Fibroblast of lung (primary cell): ENCODE results near the gene DDX31. TPM values are rescaled to one million over a fixed set of nuclear protein-coding genes. Genes with fewer than 3 reads are reported as not detected.

Source experiments
- DNase-seq, 2 donors: peaks; one replicate each; pipeline versions ENCODE4 v3.0.0 to v3.0.0-alpha.2; 2010; ENCODE audit warnings: low read depth in 2 of 2
- H2AFZ ChIP-seq: 2 replicates; pipeline ENCODE4 v1.5.1; 2012; ENCODE audit warnings: low read length, control low read depth, inconsistent platforms
- H3K27ac ChIP-seq: 2 replicates; pipeline ENCODE4 v1.5.1; 2011; ENCODE audit warnings: low read length, control low read depth; ENCODE audit not compliant: insufficient read depth
- H3K27me3 ChIP-seq: 2 replicates; pipeline ENCODE4 v1.5.1; 2011; ENCODE audit warnings: mild to moderate bottlenecking, low read length; ENCODE audit not compliant: control insufficient read depth, insufficient read depth
- H3K36me3 ChIP-seq: 2 replicates; pipeline ENCODE4 v1.5.1; 2011; ENCODE audit warnings: low read length; ENCODE audit not compliant: control insufficient read depth, insufficient read depth
- H3K4me1 ChIP-seq: 2 replicates; pipeline ENCODE4 v1.5.1; 2011; ENCODE audit warnings: low read length; ENCODE audit not compliant: control insufficient read depth, insufficient read depth; ENCODE audit errors: extremely low read depth
- H3K4me2 ChIP-seq: 2 replicates; pipeline ENCODE4 v1.5.1; 2011; ENCODE audit warnings: low read length, control low read depth; ENCODE audit not compliant: insufficient read depth; ENCODE audit errors: extremely low read depth
- H3K4me3 ChIP-seq, 4 experiments: fragments of 200-600 bp in 1 of 4; sonication (generic) in 1 of 4; replicated peaks in 1 of 4; 2 replicates each; pipeline ENCODE4 v1.5.1; 2011 to 2016; ENCODE audit warnings: low read length in 4 of 4, low read depth in 3 of 4, mild to moderate bottlenecking in 3 of 4, control low read depth in 2 of 4, inconsistent platforms in 1 of 4, mixed read lengths in 1 of 4; ENCODE audit not compliant: insufficient read depth in 1 of 4; ENCODE audit errors: control extremely low read depth in 1 of 4
- H3K79me2 ChIP-seq: 2 replicates; pipeline ENCODE4 v1.5.1; 2012; ENCODE audit warnings: mild to moderate bottlenecking, low read length, inconsistent platforms; ENCODE audit not compliant: control insufficient read depth, insufficient read depth
- H3K9ac ChIP-seq: 2 replicates; pipeline ENCODE4 v1.5.1; 2011; ENCODE audit warnings: mild to moderate bottlenecking, low read length, control low read depth; ENCODE audit not compliant: insufficient read depth
- H3K9me3 ChIP-seq: 2 replicates; pipeline ENCODE4 v1.5.1; 2012; ENCODE audit warnings: low read depth, low read length; ENCODE audit not compliant: control insufficient read depth, insufficient read depth
- H4K20me1 ChIP-seq: 2 replicates; pipeline ENCODE4 v1.5.1; 2011; ENCODE audit warnings: low read length; ENCODE audit not compliant: control insufficient read depth, insufficient read depth; ENCODE audit errors: extremely low read depth
- CTCF ChIP-seq, 2 donors: IDR thresholded peaks in 1 of 2; conservative IDR thresholded peaks in 1 of 2; 1 replicate in 1 of 2; 2 replicates in 1 of 2; pipeline ENCODE4 v1.5.1; 2011 to 2012; ENCODE audit warnings: low read length in 2 of 2, control low read depth in 1 of 2, inconsistent platforms in 1 of 2, low read depth in 1 of 2, mild to moderate bottlenecking in 1 of 2
- EZH2 ChIP-seq: IDR thresholded peaks from 2 replicates; pipeline ENCODE4 v1.5.1; 2012; ENCODE audit warnings: low read length, control low read depth, mild to moderate bottlenecking; ENCODE audit errors: missing control alignments
- polyA plus RNA-seq, 2 donors: library from polyadenylated mRNA; depleted of rRNA in 1 of 2; stranded (reverse) in 1 of 2; unstranded in 1 of 2; fragments of >200 nt; gene quantifications; 2 replicates each; pipeline ENCODE4 v1.2.1, GENCODE V29; 2011 to 2012; ENCODE audit warnings: missing spikeins in 1 of 2
- total RNA-seq: library from RNA; depleted of rRNA; stranded (reverse); fragments of >200 nt; gene quantifications from 2 replicates; pipeline ENCODE4 v1.2.1, GENCODE V29; 2014

The DDX31 gene
- total and polyA plus RNA-seq, 2 donors (not counting 1 experiment from before 2014, with no cell fraction given): 10.1 to 10.8 TPM

GRCh38 chr9:132552041-132552440 lies 117.7 kb downstream of the DDX31 start:
- no peaks in the 10 kb centered on the region for H3K79me2 ChIP-seq
- H3K36me3 ChIP-seq: no peaks in the 10 kb centered on the region
- no peak overlapping the region for H3K9ac ChIP-seq
- H2AFZ ChIP-seq: no peak overlapping the region
- no peak overlapping the region for H3K27ac ChIP-seq
- TF ChIP-seq CTCF (conservative IDR thresholded peaks at IDR 0.05 in 1 of 2, IDR thresholded peaks at IDR 0.05 in 1 of 2; ENCODE audit: low read depth in 1 of 2, low read length in 2 of 2): no peak
- no peak for TF ChIP-seq EZH2
- H3K4me3 ChIP-seq: no peak overlapping the region
- H3K4me2 ChIP-seq: no peak overlapping the region
- DNase-seq: no peak
- no peaks in the 10 kb centered on the region for H3K27me3 ChIP-seq
- peaks cover 2% of the 10 kb centered on the region for H3K4me1 ChIP-seq
- no peaks in the 10 kb centered on the region for H4K20me1 ChIP-seq
- H3K9me3 ChIP-seq: no peaks in the 10 kb centered on the region

- Histone ChIP-seq H3K79me2 (no peaks in the 10 kb centered on the region), H3K27me3 (no peaks in the 10 kb centered on the region), H4K20me1 (no peaks in the 10 kb centered on the region), H3K27ac (no peak overlapping the region), H3K4me2 (no peak overlapping the region), H3K4me1 (peaks cover 2% of the 10 kb centered on the region), H3K9ac (no peak overlapping the region), H3K36me3 (no peaks in the 10 kb centered on the region), H2AFZ (no peak overlapping the region), H3K9me3 (no peaks in the 10 kb centered on the region), H3K4me3 (no peak overlapping the region)
- TF ChIP-seq EZH2 (no peak), CTCF (conservative IDR thresholded peaks at IDR 0.05 in 1 of 2, IDR thresholded peaks at IDR 0.05 in 1 of 2; ENCODE audit: low read depth in 1 of 2, low read length in 2 of 2) (no peak)
- no peak for DNase-seq
Measured at GRCh38 chr9:132551556-132551955, 118.2 kb downstream of the DDX31 start.

- Histone ChIP-seq H4K20me1 (no peaks in the 10 kb centered on the region), H2AFZ (no peak overlapping the region), H3K9ac (no peak overlapping the region), H3K9me3 (no peaks in the 10 kb centered on the region), H3K27ac (no peak overlapping the region), H3K79me2 (no peaks in the 10 kb centered on the region), H3K4me1 (peaks cover 2% of the 10 kb centered on the region), H3K4me2 (no peak overlapping the region), H3K36me3 (no peaks in the 10 kb centered on the region), H3K4me3 (no peak overlapping the region), H3K27me3 (no peaks in the 10 kb centered on the region)
- peak in 1 of 2 donors; percentile 12 for DNase-seq
- no peak for TF ChIP-seq EZH2
- no peak for TF ChIP-seq CTCF (conservative IDR thresholded peaks at IDR 0.05 in 1 of 2, IDR thresholded peaks at IDR 0.05 in 1 of 2; ENCODE audit: low read depth in 1 of 2, low read length in 2 of 2)
Measured at GRCh38 chr9:132548751-132549640, 120.8 kb downstream of the DDX31 start.
